Measurements from ENCODE around the gene EPHA8. TPM values are rescaled to one million over a fixed set of nuclear protein-coding genes. Genes with fewer than 3 reads are reported as not detected.

EPHA8 gene
- polyA plus RNA-seq (2011; rRNA removed) (not detected in 2 replicates), polyA minus RNA-seq (2011; rRNA and poly(A)+ RNA removed) (not detected in 2 replicates)

- POLR2A ChIA-PET, result no interaction called here
- Histone ChIP-seq H3K4me3 (ENCODE audit: low read depth, low read length) (no peak within 1 kb of the TSS), H3K27me3 (ENCODE audit: control insufficient read depth, insufficient read depth, low read length) (peaks cover 79% of the 10 kb centered on the region), H3K9me3 (ENCODE audit: control insufficient read depth, insufficient read depth, low read length) (no peaks in the 10 kb centered on the region; the same call in 1 of the 2 replicates), H3K27ac (ENCODE audit: low read depth, low read length) (no peak within 1 kb of the TSS)
- CTCF ChIA-PET, result no interaction called here
- DNase-seq (ENCODE audit: low read depth, low spot score), result no peak
- no peak for TF ChIP-seq CTCF (IDR thresholded peaks at IDR 0.05; ENCODE audit: low read depth, low read length)
Measured at GRCh38 chr1:22562584-22563583, at the start of gene EPHA8. TSS of gene EPHA8 (plus strand) at chr1:22563489. CDS start at chr1:22563636, 147 bp downstream.

- no peak for DNase-seq (ENCODE audit: low read depth, low spot score)
- H3K27ac ChIP-seq (ENCODE audit: low read depth, low read length), result no peak overlapping the region
- ChIA-PET CTCF (no interaction called here), POLR2A (no interaction called here)
- H3K4me3 ChIP-seq (ENCODE audit: low read depth, low read length), result no peak overlapping the region
- H3K27me3 ChIP-seq (ENCODE audit: control insufficient read depth, insufficient read depth, low read length), result no peaks in the 10 kb centered on the region
- no peaks in the 10 kb centered on the region for H3K9me3 ChIP-seq (ENCODE audit: control insufficient read depth, insufficient read depth, low read length)
- TF ChIP-seq CTCF (IDR thresholded peaks at IDR 0.05; ENCODE audit: low read depth, low read length), result no peak
Measured at GRCh38 chr1:22516906-22517571, 46.2 kb upstream of the EPHA8 start.

GRCh38 chr1:22517956-22518355, 45.3 kb upstream of the EPHA8 start:
- DNase-seq (ENCODE audit: low read depth, low spot score), result no peak
- CTCF ChIA-PET, result no interaction called here
- Histone ChIP-seq H3K27me3 (ENCODE audit: control insufficient read depth, insufficient read depth, low read length) (no peaks in the 10 kb centered on the region), H3K27ac (ENCODE audit: low read depth, low read length) (no peak overlapping the region), H3K9me3 (ENCODE audit: control insufficient read depth, insufficient read depth, low read length) (no peaks in the 10 kb centered on the region), H3K4me3 (ENCODE audit: low read depth, low read length) (no peak overlapping the region)
- TF ChIP-seq CTCF (IDR thresholded peaks at IDR 0.05; ENCODE audit: low read depth, low read length), result no peak
- POLR2A ChIA-PET, result no interaction called here

GRCh38 chr1:22518379-22518778, 44.9 kb upstream of the EPHA8 start:
- H3K4me3 ChIP-seq (ENCODE audit: low read depth, low read length), result no peak overlapping the region
- H3K27me3 ChIP-seq (ENCODE audit: control insufficient read depth, insufficient read depth, low read length), result no peaks in the 10 kb centered on the region
- H3K9me3 ChIP-seq (ENCODE audit: control insufficient read depth, insufficient read depth, low read length), result no peaks in the 10 kb centered on the region
- H3K27ac ChIP-seq (ENCODE audit: low read depth, low read length), result no peak overlapping the region
- no peak for DNase-seq (ENCODE audit: low read depth, low spot score)
- CTCF ChIA-PET, result no interaction called here
- POLR2A ChIA-PET, result no interaction called here
- no peak for TF ChIP-seq CTCF (IDR thresholded peaks at IDR 0.05; ENCODE audit: low read depth, low read length)

- CTCF ChIA-PET, result interaction anchor here (0.5 kb wide), 1 partner anchor 123 kb away, joined by 4 read pairs; the partner anchor contains the start of gene C1QC
- TF ChIP-seq CTCF (IDR thresholded peaks at IDR 0.05; ENCODE audit: low read depth, low read length), result no peak
- POLR2A ChIA-PET, result no interaction called here
- DNase-seq (ENCODE audit: low read depth, low spot score), result no peak
- Histone ChIP-seq H3K27ac (ENCODE audit: low read depth, low read length) (no peak overlapping the region), H3K4me3 (ENCODE audit: low read depth, low read length) (no peak overlapping the region), H3K9me3 (ENCODE audit: control insufficient read depth, insufficient read depth, low read length) (no peaks in the 10 kb centered on the region), H3K27me3 (ENCODE audit: control insufficient read depth, insufficient read depth, low read length) (no peaks in the 10 kb centered on the region)
Measured at GRCh38 chr1:22520871-22521270, 42.4 kb upstream of the EPHA8 start.
